Endodermal cell (in vitro differentiated cells): ENCODE data around the gene WDR37. TPM values are rescaled to one million over a fixed set of nuclear protein-coding genes. Genes with fewer than 3 reads are reported as not detected.

Experiments
- DNase-seq: peaks from one replicate; pipeline ENCODE4 v3.0.0-alpha.2; 2017
- H3K27ac ChIP-seq: 2 replicates; pipeline ENCODE4 v1.5.1; 2013; ENCODE audit warnings: mild to moderate bottlenecking, low read depth, low read length, moderate library complexity
- H3K27me3 ChIP-seq: 2 replicates; pipeline ENCODE4 v1.6.1; 2013; ENCODE audit warnings: mild to moderate bottlenecking, low read length, moderate library complexity; ENCODE audit not compliant: insufficient read depth, control insufficient read depth, poor library complexity, severe bottlenecking
- H3K36me3 ChIP-seq: 2 replicates; pipeline ENCODE4 v1.7.0; 2013; ENCODE audit warnings: mild to moderate bottlenecking, low read length, moderate library complexity; ENCODE audit not compliant: control insufficient read depth, insufficient read depth
- H3K4me1 ChIP-seq: one replicate; pipeline ENCODE4 v1.7.0; 2013; ENCODE audit warnings: low read length; ENCODE audit not compliant: control insufficient read depth, insufficient read depth
- H3K4me3 ChIP-seq: 2 replicates; pipeline ENCODE4 v1.5.1; 2013; ENCODE audit warnings: mild to moderate bottlenecking, low read length, moderate library complexity
- H3K9ac ChIP-seq: 2 replicates; pipeline ENCODE4 v1.6.1; 2013; ENCODE audit warnings: mild to moderate bottlenecking, low read length, moderate library complexity; ENCODE audit not compliant: poor library complexity, severe bottlenecking; ENCODE audit errors: extremely low read depth
- H3K9me3 ChIP-seq: 2 replicates; pipeline ENCODE4 v1.6.1; 2013; ENCODE audit warnings: mild to moderate bottlenecking, low read length, moderate library complexity; ENCODE audit not compliant: control insufficient read depth
- H3K27ac Mint-ChIP-seq: 2 replicates; pipeline ENCODE4 v1.8.0; 2020; ENCODE audit warnings: mixed read lengths
- H3K27me3 Mint-ChIP-seq: 2 replicates; pipeline ENCODE4 v1.8.0; 2021; ENCODE audit warnings: mild to moderate bottlenecking, mixed read lengths; ENCODE audit not compliant: insufficient read depth
- H3K36me3 Mint-ChIP-seq: 2 replicates; pipeline ENCODE4 v1.8.0; 2020; ENCODE audit warnings: low read depth, mixed read lengths
- H3K4me1 Mint-ChIP-seq: 2 replicates; pipeline ENCODE4 v1.8.0; 2020; ENCODE audit warnings: mixed read lengths
- H3K4me3 Mint-ChIP-seq: 2 replicates; pipeline ENCODE4 v1.8.0; 2020; ENCODE audit warnings: mild to moderate bottlenecking, moderate library complexity, mixed read lengths
- H3K9me3 Mint-ChIP-seq: 2 replicates; pipeline ENCODE4 v1.8.0; 2020; ENCODE audit warnings: mild to moderate bottlenecking, mixed read lengths
- WGBS, 2 experiments: methylation state at CpG; one replicate each; pipeline versions ENCODE4 v1.1.5 to v1.1.7; 2013; ENCODE audit warnings: missing lambda C conversion rate in 2 of 2, mixed read lengths in 1 of 2; ENCODE audit not compliant: insufficient coverage in 1 of 2, insufficient read length in 1 of 2; 5-methylcytosine and 5-hydroxymethylcytosine counted together
- total RNA-seq, 2 donors: library from RNA; stranded (reverse); fragmentation: NEBNext Ultra II Directional in 1 of 2; extraction: Animal tissue kit (Norgen Biotek cat#: 25700) in 1 of 2; gene quantifications; 2 replicates in 1 of 2; 3 replicates in 1 of 2; pipeline ENCODE4 v1.2.1, GENCODE V29; 2021
- TF ChIP-seq, protein P1 (sequence below): fragments of 200-600 bp; sonication (generic); conservative IDR thresholded peaks from 2 replicates; pipeline ENCODE4 v1.5.0; 2021; ENCODE audit warnings: antibody characterized with exemption, mild to moderate bottlenecking

The WDR37 gene
- total RNA-seq, 2 donors from 2014 or later: 10.7 TPM

GRCh38 chr10:1147810-1148209, 91.6 kb downstream of the WDR37 start:
- H3K27me3 Mint-ChIP-seq: peaks cover 1% of the 10 kb centered on the region
- H3K9me3 Mint-ChIP-seq: peaks cover 32% of the 10 kb centered on the region
- no peak for DNase-seq
- no peak overlapping the region for H3K27ac ChIP-seq
- H3K4me3 ChIP-seq: no peak overlapping the region
- no peaks in the 10 kb centered on the region for H3K4me1 ChIP-seq
- no peaks in the 10 kb centered on the region for H3K27me3 ChIP-seq
- H3K4me3 Mint-ChIP-seq: no peak overlapping the region
- H3K9me3 ChIP-seq: peaks cover 10% of the 10 kb centered on the region
- TF ChIP-seq, protein P1, sequence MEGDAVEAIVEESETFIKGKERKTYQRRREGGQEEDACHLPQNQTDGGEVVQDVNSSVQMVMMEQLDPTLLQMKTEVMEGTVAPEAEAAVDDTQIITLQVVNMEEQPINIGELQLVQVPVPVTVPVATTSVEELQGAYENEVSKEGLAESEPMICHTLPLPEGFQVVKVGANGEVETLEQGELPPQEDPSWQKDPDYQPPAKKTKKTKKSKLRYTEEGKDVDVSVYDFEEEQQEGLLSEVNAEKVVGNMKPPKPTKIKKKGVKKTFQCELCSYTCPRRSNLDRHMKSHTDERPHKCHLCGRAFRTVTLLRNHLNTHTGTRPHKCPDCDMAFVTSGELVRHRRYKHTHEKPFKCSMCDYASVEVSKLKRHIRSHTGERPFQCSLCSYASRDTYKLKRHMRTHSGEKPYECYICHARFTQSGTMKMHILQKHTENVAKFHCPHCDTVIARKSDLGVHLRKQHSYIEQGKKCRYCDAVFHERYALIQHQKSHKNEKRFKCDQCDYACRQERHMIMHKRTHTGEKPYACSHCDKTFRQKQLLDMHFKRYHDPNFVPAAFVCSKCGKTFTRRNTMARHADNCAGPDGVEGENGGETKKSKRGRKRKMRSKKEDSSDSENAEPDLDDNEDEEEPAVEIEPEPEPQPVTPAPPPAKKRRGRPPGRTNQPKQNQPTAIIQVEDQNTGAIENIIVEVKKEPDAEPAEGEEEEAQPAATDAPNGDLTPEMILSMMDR: no peak
- 70 to 100% methylated on average over 1 to 5 of the region's 5 CpGs for WGBS, 2 experiments
- H3K9ac ChIP-seq: no peak overlapping the region
- no peaks in the 10 kb centered on the region for H3K36me3 Mint-ChIP-seq
- H3K4me1 Mint-ChIP-seq: peaks cover 22% of the 10 kb centered on the region
- no peaks in the 10 kb centered on the region for H3K36me3 ChIP-seq
- H3K27ac Mint-ChIP-seq: no peak overlapping the region

DNA sequence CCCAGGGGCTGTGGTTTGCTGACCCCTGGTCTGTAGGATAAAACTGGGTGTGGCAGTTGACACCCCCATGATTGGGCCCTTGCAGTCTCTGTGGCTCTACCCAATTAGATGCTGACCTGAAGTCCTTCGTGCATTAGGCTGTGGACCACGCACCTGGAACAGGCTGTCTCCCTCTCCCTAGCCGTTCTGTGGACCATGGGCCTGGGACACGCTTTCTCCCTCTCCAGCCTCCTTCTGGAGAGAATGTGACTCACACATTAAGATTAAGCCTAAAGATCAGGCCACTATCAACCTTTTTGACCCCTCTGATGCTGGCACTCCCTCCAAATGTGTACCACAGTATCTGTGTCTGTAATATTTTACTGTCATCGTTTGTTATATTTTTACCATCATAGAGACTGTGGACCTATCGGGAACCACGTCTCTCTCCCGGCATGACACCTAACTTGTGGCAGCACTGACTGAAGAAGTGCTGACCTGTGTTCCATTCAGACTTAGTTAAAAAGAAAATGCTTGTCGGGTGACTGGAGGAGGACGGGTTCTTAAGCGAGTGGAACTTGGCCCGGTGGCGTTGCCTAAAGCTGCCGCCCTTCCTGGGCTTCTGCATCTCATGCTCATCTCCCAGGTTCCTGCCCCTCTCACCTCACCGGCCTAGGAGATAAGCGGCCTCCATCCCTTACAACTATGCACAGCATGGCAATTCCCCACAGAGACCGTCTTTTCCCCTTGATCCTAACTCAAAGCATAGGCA, 92.8 kb downstream of the WDR37 start:
- Histone ChIP-seq H3K4me1 (no peaks in the 10 kb centered on the region), H3K4me3 (no peak overlapping the region), H3K27ac (no peak overlapping the region), H3K9ac (no peak overlapping the region), H3K36me3 (no peaks in the 10 kb centered on the region), H3K9me3 (peaks cover 10% of the 10 kb centered on the region), H3K27me3 (no peaks in the 10 kb centered on the region)
- TF ChIP-seq, protein P1: peak; percentile 55
- no peak overlapping the region for H3K4me3 Mint-ChIP-seq
- peaks cover 3% of the 10 kb centered on the region for H3K27me3 Mint-ChIP-seq
- peaks cover 24% of the 10 kb centered on the region for H3K4me1 Mint-ChIP-seq
- H3K9me3 Mint-ChIP-seq: peaks cover 25% of the 10 kb centered on the region
- no peaks in the 10 kb centered on the region for H3K36me3 Mint-ChIP-seq
- H3K27ac Mint-ChIP-seq: no peak overlapping the region
- peak; percentile 35 for DNase-seq
- 85 to 90% methylated on average over 11 to 17 of the region's 17 CpGs for WGBS, 2 experiments

DNA sequence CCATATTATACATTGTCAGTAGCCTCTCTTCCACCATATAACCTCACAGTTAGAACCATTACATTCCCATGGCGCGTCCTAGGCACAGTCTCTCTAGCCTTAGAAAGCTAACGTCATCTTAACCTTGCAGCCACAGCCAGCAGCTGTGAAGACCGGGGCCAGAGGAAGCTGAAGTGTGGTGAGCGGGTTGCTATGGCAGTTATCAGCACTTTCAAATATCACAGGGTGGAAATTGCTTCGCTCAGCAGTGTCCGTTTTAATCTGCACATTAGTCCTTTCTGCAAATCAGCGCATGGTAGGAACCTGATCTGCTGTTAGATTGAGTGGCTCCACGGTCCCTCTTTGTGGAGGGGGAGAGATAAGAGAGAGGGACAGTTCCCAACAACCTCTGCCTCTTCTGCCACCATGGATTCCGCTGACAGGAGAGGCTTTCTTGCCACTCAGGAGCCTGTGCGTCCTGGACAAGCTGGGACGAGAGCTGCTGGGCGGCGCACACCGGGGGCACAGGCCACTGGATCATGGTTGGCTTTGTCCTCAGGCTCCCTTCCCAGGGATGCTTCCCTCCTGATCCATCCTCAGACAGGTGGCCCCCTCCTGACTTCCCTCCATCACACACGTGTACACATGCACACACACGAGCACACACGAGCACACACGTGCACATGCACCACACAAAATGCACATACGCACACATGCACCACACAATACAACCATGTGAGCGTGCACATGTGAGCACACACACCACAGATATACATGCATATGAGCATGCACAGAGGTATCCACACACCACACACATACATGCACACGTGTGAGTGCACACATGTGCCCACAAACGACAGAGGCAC, 93.8 kb downstream of the WDR37 start:
- Mint-ChIP-seq H3K27me3 (peaks cover 5% of the 10 kb centered on the region), H3K36me3 (no peaks in the 10 kb centered on the region)
- WGBS, 2 experiments: 87 to 89% methylated on average over 9 to 23 of the region's 23 CpGs

More for the DNA sequence above, 93.8 kb downstream of the WDR37 start:
- TF ChIP-seq, protein P1: no peak
- Mint-ChIP-seq H3K4me3 (no peak overlapping the region), H3K4me1 (peaks cover 25% of the 10 kb centered on the region), H3K9me3 (peaks cover 19% of the 10 kb centered on the region), H3K27ac (no peak overlapping the region)
- H3K4me3 ChIP-seq: no peak overlapping the region
- H3K36me3 ChIP-seq: no peaks in the 10 kb centered on the region
- DNase-seq: no peak
- no peak overlapping the region for H3K9ac ChIP-seq
- no peak overlapping the region for H3K27ac ChIP-seq
- peaks cover 10% of the 10 kb centered on the region for H3K9me3 ChIP-seq
- no peaks in the 10 kb centered on the region for H3K4me1 ChIP-seq
- H3K27me3 ChIP-seq: no peaks in the 10 kb centered on the region
